ENCODE measurements around the gene FILIP1.
A peak's percentile ranks its signal among the peaks of the same experiment; 100 is the strongest.

The FILIP1 gene

GRCh38 chr6:75285283-75285639 lies 208.3 kb downstream of the FILIP1 start:
- no peak for DNase-seq

GRCh38 chr6:75284632-75285282 lies 208.8 kb downstream of the FILIP1 start, which contains the start of gene TMEM30A:
TSS of gene TMEM30A (minus strand) at chr6:75284792. CDS start at chr6:75284638, 154 bp downstream.
- DNase-seq, result peak; percentile 98

GRCh38 chr6:75283907-75284631 lies 209.5 kb downstream of the FILIP1 start:
- DNase-seq, result peak; percentile 11

- DNase-seq, result no peak
Observed at GRCh38 chr6:75282706-75283105, 210.9 kb downstream of the FILIP1 start.

GRCh38 chr6:75281653-75282052 lies 211.9 kb downstream of the FILIP1 start:
- DNase-seq, result no peak

- no peak for DNase-seq
Observed at GRCh38 chr6:75280131-75280855, 213.3 kb downstream of the FILIP1 start.

- no peak for DNase-seq
Observed at GRCh38 chr6:75279418-75279817, 214.2 kb downstream of the FILIP1 start.

- no peak for DNase-seq
Observed at GRCh38 chr6:75278474-75279077, 215.0 kb downstream of the FILIP1 start.

GRCh38 chr6:75275067-75275466 lies 218.5 kb downstream of the FILIP1 start:
- DNase-seq, result no peak

GRCh38 chr6:75273009-75273408 lies 220.6 kb downstream of the FILIP1 start:
- DNase-seq, result no peak

GRCh38 chr6:75272145-75272840 lies 221.3 kb downstream of the FILIP1 start:
- no peak for DNase-seq

- DNase-seq, result no peak
Observed at GRCh38 chr6:75268988-75269354, 224.6 kb downstream of the FILIP1 start.

- no peak for DNase-seq
Observed at GRCh38 chr6:75268121-75268987, 225.2 kb downstream of the FILIP1 start.

GRCh38 chr6:75267461-75267860 lies 226.1 kb downstream of the FILIP1 start:
- DNase-seq, result no peak

- no peak for DNase-seq
Observed at GRCh38 chr6:75266716-75267291, 226.8 kb downstream of the FILIP1 start.

- DNase-seq, result no peak
Observed at GRCh38 chr6:75263401-75263750, 230.2 kb downstream of the FILIP1 start.

- no peak for DNase-seq
Observed at GRCh38 chr6:75262716-75263400, 230.7 kb downstream of the FILIP1 start.

- DNase-seq, result no peak
Observed at GRCh38 chr6:75261299-75261698, 232.3 kb downstream of the FILIP1 start.

- DNase-seq, result no peak
Observed at GRCh38 chr6:75257343-75258087, 236.1 kb downstream of the FILIP1 start.

GRCh38 chr6:75250552-75250951 lies 243.0 kb downstream of the FILIP1 start:
- no peak for DNase-seq

All from stimulated activated CD4-positive, alpha-beta T cell treated with anti-CD3 and anti-CD28 coated beads, Interleukin-4, amount 100 ng/mL, for 24 hours (primary cell).